AG20443 (cell line): ENCODE results near the gene AUNIP.

Experiments used
- DNase-seq: peaks from one replicate; pipeline ENCODE4 v3.0.0; 2012; ENCODE audit warnings: low spot score, mixed read lengths

AUNIP gene

GRCh38 chr1:25888426-25888987 is 29.2 kb upstream of the AUNIP start:
- no peak for DNase-seq

DNA sequence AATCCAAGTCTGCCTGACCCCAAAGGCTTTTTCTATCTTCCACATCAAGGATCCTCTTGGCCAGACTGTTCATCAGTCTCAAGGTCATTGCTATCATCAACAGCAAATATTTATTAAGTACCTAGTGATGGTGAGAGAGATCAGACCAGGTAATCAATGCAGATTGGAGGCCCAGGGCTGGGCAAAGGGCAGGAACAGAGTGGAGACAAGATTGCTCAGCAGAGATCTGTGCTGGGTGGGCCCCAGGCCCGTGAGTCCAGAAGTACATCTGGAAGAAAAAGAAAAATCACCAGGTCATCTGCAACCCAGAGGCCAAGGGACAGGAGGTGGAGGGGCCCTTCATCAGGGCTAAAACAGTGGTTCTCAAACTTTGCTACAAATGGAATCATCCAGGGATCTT is 26.3 kb upstream of the AUNIP start:
- no peak for DNase-seq

- no peak for DNase-seq
Measured at GRCh38 chr1:25881266-25881665, 22.0 kb upstream of the AUNIP start.

GRCh38 chr1:25880518-25880917 is 21.3 kb upstream of the AUNIP start:
- DNase-seq: no peak

DNA sequence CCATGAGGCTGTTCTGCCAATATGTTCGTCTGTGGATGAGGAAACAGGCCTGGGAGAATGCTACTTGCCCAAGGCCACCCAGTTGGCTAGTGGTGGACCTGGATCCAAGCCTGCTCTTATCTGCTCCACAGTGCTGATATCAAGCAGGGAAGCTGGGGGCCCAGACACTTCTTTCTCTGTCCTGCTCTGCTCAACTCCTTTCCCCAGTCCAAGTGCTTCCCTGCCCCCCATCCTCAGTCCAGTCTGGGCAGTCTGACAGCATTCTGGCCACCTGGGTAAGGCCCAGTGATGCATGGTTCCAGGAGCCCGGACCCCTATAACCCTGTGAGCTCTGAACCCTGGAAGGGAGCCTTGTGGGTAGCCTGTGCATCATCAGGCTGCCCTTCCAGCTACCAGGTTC is 20.4 kb upstream of the AUNIP start:
- DNase-seq: no peak

DNA sequence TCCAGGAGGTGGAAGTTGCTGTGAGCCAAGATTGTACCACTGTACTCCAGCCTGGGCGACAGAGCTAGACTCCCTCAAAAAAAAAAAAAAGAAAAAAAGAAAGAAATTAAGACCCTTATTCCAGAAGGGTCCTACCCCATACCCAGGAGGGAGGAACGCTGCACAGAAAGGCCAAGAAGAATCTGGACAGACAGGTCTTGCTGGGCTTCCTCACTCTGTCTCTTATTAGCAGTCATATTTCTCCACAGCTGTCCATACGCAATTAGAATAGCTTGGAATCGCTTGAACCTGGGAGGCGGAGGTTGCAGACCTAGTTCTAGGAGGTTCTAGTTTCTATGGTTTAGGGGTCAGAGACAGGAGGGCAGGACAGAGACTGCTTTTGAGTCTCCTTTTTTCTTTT is 19.4 kb upstream of the AUNIP start:
- DNase-seq: no peak

DNA sequence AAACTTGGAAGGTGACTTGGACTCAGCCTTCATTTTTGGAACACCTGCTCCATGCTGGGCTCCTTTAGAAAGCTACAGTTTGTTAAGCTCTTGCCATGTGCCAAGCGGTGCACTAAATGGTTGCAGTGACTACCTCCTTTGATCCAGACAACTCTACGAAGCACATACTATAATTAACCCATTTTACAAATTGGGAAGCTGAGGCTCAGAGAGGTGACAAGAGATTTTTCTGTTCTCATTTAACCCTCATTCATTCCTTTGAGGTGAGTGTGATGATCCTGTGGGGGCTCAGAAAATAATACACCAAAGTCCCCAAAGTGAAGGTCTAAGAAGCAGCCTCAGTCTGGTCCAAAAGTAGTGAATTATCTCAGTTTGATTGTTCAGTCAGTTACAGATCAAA is 17.9 kb upstream of the AUNIP start:
- no peak for DNase-seq

DNA sequence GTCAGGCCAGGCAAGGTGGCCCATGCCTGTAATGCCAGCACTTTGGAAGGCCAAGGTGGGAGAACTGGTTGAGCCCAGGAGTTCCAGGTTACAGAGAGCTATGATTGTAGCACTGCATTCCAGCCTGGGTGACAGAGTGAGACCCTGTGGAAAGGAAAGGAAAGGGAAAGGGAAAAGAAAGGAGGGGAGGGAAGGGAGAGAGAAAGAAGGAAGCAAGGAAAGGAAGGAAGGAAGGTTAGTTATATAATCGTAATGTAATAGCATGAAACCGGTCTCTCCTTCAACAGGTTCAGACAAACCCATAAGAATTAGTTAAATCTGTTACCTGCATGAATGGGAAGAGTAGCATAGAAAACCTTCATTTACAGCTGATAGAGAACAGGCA is 17.4 kb upstream of the AUNIP start:
- DNase-seq: no peak

- no peak for DNase-seq
Measured at GRCh38 chr1:25875856-25876692, 16.8 kb upstream of the AUNIP start.

- peak; percentile 90 for DNase-seq
Measured at GRCh38 chr1:25875154-25875855, 16.0 kb upstream of the AUNIP start, which contains the start of gene PAQR7. Gene PAQR7 (minus strand): TSS chr1:25875708. CDS start chr1:25863839, 11,869 bp downstream.

- no peak for DNase-seq
Measured at GRCh38 chr1:25874635-25875153, 15.4 kb upstream of the AUNIP start.

- DNase-seq: no peak
Measured at GRCh38 chr1:25874209-25874608, 15.0 kb upstream of the AUNIP start.

GRCh38 chr1:25873120-25873519 is 13.9 kb upstream of the AUNIP start:
- DNase-seq: no peak

DNA sequence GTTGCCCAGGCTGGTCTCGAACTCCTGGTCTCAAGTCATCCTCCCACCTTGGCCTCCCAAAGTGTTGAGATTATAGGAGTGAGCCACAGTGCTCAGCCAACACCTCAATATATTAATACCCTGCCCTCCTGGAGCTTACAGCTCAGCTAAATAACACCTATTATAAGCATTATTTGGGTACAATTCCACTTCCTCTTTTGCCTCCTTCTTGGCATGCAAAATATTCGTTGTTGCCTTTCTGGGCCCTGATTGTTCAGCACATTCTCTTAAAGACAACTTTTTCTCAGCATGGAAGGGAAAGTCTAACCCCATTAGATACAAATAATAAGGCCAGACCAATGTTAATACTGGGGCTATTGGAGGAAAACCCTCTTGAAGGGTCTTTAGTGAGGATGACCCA is 13.5 kb upstream of the AUNIP start:
- no peak for DNase-seq

- DNase-seq: no peak
Measured at GRCh38 chr1:25871704-25872494, 12.6 kb upstream of the AUNIP start.

DNA sequence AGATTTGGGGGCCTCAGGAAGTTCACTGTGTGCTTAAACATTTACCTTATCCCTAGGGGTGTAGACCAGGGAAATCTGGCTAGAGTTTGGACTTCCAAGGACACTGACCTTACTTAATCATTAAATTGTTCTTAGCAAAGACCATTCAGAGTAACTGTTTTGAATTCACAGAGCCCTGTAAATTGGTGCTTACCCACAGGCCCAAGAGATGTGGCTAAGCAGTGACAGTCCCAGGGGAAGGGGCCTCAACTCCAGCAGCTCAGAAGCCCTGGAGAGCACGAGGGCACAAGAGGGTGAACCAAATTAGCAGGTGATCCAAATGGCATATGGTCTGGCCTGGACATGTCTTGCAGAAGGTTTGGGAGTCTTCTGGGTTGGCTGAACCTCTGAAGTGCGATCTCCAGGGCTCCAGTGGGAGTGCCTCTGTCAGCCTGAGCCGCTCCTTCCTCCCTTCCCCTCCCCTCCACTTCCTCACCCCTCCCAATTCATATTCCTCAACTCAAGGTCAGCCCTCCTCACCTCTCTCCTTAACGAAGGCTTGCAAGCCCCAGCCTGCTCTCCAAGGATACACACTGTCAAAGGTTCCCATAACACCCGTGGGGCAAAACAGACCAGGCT is 11.9 kb upstream of the AUNIP start:
- peak; percentile 4 for DNase-seq

GRCh38 chr1:25870614-25871013 is 11.4 kb upstream of the AUNIP start:
- DNase-seq: no peak

DNA sequence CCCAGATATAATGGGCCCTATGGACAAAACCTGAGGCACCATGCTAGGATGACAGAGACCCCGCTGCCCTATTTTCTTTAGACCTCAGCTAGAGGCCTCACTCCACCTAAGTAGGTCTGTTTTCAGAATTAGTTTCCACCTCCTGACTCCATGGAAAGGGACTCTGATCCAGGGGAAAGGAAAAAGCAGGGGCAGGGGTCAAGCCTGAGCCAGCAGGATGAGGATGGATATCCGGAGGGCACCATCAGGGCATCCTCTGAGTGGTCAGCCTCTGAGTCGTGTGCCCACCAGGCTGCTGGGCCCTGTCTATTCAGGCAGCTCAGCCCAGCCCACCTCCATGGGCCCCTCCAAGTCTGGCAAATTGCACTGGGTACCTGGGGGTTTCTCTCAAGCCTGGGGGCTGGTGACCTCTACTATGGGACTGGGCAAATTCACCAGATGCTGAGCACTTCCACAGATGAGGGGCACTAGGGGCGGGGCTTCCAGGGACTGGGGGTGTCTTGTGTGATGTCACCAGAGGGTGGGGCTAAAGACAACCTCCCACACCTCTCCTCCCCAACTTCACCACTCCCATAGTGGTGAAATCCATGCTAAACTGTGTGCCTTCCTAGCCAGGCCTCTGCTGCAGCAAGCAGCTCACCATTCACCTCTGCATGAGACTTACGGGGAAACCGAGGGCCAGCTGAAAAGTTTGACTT is 10.8 kb upstream of the AUNIP start:
- peak; percentile 14 for DNase-seq

- DNase-seq: peak; percentile 5
Measured at GRCh38 chr1:25867210-25867991, 8.1 kb upstream of the AUNIP start.

DNA sequence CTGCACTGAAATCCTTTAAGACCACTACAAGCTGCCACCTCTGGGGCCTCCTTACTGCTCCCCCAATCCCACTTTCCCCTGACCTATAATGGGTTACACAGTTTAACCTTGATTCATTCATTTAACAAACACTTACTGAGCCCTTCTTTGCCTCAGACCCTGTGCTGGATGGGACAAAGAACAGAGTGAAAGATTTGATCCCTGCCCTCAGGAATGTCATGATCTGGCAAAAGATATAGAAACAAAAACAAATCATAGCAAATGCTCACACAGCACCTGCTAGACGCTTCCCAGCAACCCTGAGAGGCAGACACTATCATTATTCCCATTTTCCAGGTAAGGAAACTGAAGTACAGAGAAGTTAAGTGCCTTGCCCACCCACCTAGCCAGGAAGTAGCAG is 7.0 kb upstream of the AUNIP start:
- DNase-seq: no peak
